ENCODE measurements around the gene NEURL1B. TPM values are rescaled to one million over a fixed set of nuclear protein-coding genes. Genes with fewer than 3 reads are reported as not detected.

The NEURL1B gene
- total RNA-seq, 2 experiments from 2014 or later, result 0.32 to 0.57 TPM

GRCh38 chr5:172712610-172713009 lies 71.5 kb downstream of the NEURL1B start:
- ChIA-PET CTCF (ENCODE audit: unreplicated experiment) (interaction anchor here (0.8 to 3.7 kb wide), 2 partner anchors 220 to 619 kb away, joined by 3 to 18 read pairs; no protein-coding TSS in a partner anchor), POLR2A (no interaction called here)
- DNase-seq (ENCODE audit: low spot score), result no peak
- Histone ChIP-seq H3K4me3 (ENCODE audit: low read depth, low read length, poor library complexity, severe bottlenecking) (no peak overlapping the region), H3K36me3 (ENCODE audit: insufficient read depth, low read length) (no peaks in the 10 kb centered on the region), H3K9me2 (ENCODE audit: insufficient read depth, low read length) (no peaks in the 10 kb centered on the region), H3K27ac (ENCODE audit: low read depth, low read length, poor library complexity, severe bottlenecking) (no peak overlapping the region), H3K4me2 (ENCODE audit: low read length) (no peak overlapping the region), H3K79me2 (ENCODE audit: insufficient read depth, low read depth, low read length) (no peaks in the 10 kb centered on the region), H2AFZ (ENCODE audit: low read length) (no peak overlapping the region), H3K4me1 (ENCODE audit: insufficient read depth, low read length, poor library complexity, severe bottlenecking) (no peaks in the 10 kb centered on the region), H4K20me1 (ENCODE audit: insufficient read depth, low read length) (no peaks in the 10 kb centered on the region), H3K9me3 (ENCODE audit: low read length) (no peaks in the 10 kb centered on the region)
- intact Hi-C loops (cut with micrococcal nuclease; ENCODE audit: unreplicated experiment), result loop anchor here (1.0 to 10.0 kb wide), 6 partner anchors 122 to 620 kb away; partner anchors contain the start of genes ERGIC1 and RPL26L1
- BruUV-seq (replicated peaks), result no TSS peak
- TF ChIP-seq CTCF (conservative IDR thresholded peaks at IDR 0.05; ENCODE audit: low read length), result no peak
- TF ChIP-seq EZH2phosphoT487 (IDR thresholded peaks at IDR 0.05; ENCODE audit: borderline replicate concordance, low read depth, low read length), result no peak

- Histone ChIP-seq H4K20me1 (ENCODE audit: insufficient read depth, low read length) (no peaks in the 10 kb centered on the region), H3K79me2 (ENCODE audit: insufficient read depth, low read depth, low read length) (no peaks in the 10 kb centered on the region), H3K4me3 (ENCODE audit: low read depth, low read length, poor library complexity, severe bottlenecking) (no peak overlapping the region), H3K36me3 (ENCODE audit: insufficient read depth, low read length) (no peaks in the 10 kb centered on the region), H3K9me2 (ENCODE audit: insufficient read depth, low read length) (no peaks in the 10 kb centered on the region), H3K27ac (ENCODE audit: low read depth, low read length, poor library complexity, severe bottlenecking) (no peak overlapping the region), H2AFZ (ENCODE audit: low read length) (no peak overlapping the region), H3K4me2 (ENCODE audit: low read length) (no peak overlapping the region), H3K4me1 (ENCODE audit: insufficient read depth, low read length, poor library complexity, severe bottlenecking) (no peaks in the 10 kb centered on the region), H3K9me3 (ENCODE audit: low read length) (no peaks in the 10 kb centered on the region)
- POLR2A ChIA-PET, result interaction anchor here (0.5 to 0.7 kb wide), 2 partner anchors 58 to 1366 kb away, joined by 3 read pairs; no protein-coding TSS in a partner anchor
- TF ChIP-seq CTCF (conservative IDR thresholded peaks at IDR 0.05; ENCODE audit: low read length), result peak; percentile 96
- no peak for TF ChIP-seq EZH2phosphoT487 (IDR thresholded peaks at IDR 0.05; ENCODE audit: borderline replicate concordance, low read depth, low read length)
- no TSS peak for BruUV-seq (replicated peaks)
- CTCF ChIA-PET (ENCODE audit: unreplicated experiment), result interaction anchor here (0.7 to 3.7 kb wide), 3 partner anchors 220 to 618 kb away, joined by 3 to 18 read pairs (median 3); no protein-coding TSS in a partner anchor
- intact Hi-C loops (cut with micrococcal nuclease; ENCODE audit: unreplicated experiment), result loop anchor here (1.0 to 10.0 kb wide), 6 partner anchors 122 to 619 kb away; partner anchors contain the start of genes ERGIC1 and RPL26L1
- peak; percentile 54 for DNase-seq (ENCODE audit: low spot score)
Measured at GRCh38 chr5:172713113-172713808, 72.2 kb downstream of the NEURL1B start.
